GM19025 (cell line): ENCODE measurements around the gene F5.
"Not testable (repeated sequence)": the region's sequence is repeated elsewhere in the genome, so short reads cannot be mapped to it uniquely, and the experiment has no call there.

ENCODE experiments used
- ATAC-seq: cut with Tn5 transposase; IDR thresholded peaks from one replicate; pipeline ENCODE4 v1.9.1; 2021; ENCODE audit warnings: mild to moderate bottlenecking, low read depth, moderate library complexity; ENCODE audit not compliant: unreplicated experiment

The F5 gene

DNA sequence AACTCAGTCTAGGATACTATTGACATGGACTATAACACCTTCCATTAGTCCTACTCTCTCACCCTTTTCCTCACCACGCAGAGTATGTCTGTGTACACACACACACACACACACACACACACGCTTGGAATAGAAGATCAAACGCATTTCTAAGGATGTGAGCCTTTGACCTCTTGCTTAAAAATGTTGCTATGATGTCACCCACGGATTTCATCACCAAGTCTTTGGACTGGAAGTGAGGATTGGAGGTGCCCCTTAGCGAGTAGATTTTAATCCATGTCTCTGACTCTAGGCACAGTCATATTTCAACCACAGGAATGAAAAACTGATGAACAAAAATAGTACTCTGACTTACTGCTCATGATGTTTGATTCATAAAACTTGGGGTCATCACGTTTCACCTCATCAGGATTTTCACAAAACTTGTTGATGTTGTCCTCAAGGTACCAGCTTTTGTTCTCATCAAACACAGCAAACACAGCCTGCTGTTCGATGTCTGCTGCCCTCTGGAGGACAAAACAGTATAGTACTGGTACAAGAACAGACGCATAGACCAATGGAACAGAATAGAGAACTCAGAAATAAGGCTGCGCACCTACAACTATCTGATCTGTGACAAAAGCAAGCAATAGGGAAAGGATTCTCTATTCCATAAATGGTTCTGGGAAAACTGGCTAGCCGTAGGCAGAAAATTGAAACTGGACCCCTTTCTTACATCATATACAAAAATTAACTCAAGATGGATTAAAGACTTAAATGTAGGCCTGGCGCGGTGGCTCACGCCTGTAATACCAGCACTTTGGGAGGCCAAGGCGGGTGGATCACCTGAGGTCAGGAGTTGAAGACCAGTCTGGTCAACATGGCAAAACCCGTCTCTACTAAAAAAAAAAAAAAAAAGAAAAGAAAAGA lies 39.9 kb downstream of the F5 start:
- peak; percentile 66 for ATAC-seq

DNA sequence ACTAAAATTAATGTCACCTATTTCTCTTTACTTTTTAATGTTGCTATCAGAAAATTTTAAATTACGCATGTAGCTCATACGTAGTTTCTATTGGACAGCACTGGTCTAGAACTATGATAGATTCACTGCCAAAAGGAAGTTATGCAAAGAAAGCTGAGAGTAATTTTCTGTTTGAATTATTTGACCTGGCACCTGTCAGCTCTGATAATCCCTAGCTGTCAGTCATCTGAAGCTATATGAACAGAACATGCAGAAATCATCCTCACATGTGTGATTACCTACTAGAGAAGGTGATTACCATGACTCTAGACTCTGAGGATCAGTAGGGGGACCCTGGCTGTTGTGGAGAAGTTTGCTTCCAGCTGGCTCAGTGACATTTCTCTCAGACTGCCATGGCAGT lies 40.8 kb downstream of the F5 start:
- no peak for ATAC-seq

DNA sequence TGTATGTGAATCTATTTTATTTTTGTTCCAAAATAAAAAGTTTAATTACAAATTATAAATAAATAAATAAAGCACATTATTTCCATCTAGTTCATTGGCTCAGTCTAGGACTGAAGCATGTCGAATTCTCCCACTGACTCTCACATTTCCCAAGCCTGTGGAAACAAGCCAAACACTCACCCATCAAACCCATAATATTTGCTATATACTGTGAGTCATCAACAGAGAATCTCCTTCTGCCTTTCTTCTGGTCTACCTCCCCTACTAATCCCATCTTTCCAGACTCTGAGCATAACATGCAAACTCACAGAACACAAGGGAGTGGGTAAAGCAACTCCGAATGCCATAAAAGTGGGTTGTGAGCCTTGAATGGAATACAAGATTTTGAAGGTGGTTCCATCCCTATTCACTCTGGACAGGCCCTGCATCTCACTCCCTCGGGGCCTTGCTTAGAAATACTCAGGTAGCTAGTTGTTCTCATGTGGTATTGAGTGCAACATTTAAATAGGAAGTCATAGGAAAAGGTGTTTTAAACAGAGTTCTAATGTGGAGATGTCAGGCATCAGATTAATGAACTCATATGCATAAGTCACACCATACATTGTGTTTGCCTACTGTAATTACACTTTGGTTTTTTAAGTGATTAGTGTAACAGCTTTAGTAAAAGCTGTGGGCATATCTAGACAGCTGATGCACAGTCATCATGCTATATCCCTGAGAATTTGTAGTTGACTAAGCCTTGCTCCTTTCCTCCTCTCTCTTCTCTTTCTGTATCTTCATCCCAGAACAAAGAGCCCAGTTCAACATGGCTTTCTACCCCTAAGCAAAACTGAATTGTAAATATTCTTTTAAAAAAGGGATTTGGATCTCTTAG lies 47.0 kb downstream of the F5 start:
- ATAC-seq, result no peak

DNA sequence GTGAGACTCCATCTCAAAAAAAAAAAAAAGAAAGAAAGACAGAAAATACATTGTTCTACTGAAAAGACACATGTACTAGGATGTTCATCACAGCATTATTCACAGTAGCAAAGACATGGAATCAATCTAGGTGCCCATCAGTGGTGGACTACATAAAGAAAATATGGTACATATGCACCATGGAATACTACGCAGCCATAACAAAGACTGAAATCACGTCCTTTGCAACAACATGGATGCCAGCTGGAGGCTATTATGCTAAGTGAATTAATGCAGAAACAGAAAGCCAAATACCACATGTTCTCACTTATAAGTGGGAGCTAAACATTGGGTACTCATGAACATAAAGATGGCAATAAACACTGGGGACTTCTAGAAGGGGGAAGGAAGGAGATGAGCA lies 51.6 kb downstream of the F5 start:
- no peak for ATAC-seq

DNA sequence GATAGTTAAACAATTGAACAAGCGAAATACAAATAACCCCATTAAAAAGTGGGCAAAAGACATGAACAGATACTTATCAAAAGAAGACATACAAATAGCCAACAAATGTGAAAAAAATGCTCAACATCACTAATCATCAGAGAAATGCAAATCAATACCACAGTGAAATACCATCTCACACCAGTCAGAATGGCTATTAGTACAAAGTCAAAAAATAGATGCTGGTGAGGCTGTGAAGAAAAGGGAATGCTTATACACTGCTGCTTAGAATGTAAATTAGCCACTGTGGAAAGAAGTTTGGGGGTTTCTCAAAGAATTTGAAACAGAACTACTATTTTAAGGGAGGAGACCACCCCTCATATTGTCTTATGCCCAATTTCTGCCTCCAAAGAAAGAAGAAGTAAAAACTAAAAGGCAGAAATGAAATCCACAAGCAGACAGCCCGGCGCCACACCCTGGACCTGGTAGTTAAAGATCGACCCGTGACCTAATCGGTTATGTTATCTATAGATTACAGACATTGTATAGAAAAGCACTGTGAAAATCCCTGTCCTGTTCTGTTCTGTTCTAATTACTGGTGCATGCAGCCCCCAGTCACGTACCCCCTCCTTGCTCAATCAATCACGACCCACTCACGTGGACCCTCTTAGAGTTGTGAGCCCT lies 52.6 kb downstream of the F5 start:
- not testable (repeated sequence) for ATAC-seq

DNA sequence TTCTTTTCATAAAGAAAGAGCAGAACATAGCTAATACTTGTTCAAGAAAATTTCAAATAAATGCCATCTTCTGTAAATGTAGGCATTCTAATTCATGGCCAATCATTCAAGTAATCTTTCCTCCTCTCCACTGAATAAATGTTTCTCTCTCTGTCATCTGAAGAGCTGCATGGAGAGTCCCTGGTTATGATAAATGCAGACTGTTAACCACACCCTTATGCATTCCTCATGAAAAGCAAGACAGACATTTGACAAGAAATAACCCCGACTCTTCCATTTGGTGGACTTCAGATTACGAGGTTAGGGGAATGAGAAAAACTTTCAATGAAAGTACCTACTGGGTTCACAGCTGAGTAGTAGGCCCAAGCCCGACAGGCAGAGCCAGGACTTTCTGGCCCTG lies 55.8 kb downstream of the F5 start:
- ATAC-seq, result no peak

DNA sequence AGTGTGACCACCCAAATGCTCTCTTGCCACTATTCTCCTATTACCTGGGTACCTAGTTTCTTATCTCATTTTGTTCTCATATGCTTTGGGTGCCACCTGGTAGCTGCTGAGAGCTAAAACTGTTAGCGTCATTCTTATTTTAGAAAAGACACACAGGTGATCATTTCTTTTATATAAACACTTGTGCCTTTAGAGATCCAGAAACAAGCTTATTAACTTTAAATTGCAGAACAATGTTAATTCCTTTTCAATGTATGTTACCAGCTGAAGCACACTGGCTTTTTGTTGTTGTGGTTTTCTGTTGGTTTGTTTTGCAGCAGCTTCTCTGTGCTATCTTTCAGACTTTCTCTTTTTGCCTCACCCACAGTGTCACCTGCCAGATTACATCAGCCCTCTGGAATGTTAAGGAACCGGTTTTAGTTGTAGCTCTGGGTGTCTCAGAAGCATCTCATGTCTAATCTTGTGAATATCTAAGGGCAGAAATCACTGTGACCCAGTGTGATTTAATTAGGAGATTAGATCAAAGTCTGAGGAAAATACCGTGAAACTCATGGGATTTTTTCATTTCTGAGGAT lies 57.1 kb downstream of the F5 start:
- ATAC-seq, result no peak

DNA sequence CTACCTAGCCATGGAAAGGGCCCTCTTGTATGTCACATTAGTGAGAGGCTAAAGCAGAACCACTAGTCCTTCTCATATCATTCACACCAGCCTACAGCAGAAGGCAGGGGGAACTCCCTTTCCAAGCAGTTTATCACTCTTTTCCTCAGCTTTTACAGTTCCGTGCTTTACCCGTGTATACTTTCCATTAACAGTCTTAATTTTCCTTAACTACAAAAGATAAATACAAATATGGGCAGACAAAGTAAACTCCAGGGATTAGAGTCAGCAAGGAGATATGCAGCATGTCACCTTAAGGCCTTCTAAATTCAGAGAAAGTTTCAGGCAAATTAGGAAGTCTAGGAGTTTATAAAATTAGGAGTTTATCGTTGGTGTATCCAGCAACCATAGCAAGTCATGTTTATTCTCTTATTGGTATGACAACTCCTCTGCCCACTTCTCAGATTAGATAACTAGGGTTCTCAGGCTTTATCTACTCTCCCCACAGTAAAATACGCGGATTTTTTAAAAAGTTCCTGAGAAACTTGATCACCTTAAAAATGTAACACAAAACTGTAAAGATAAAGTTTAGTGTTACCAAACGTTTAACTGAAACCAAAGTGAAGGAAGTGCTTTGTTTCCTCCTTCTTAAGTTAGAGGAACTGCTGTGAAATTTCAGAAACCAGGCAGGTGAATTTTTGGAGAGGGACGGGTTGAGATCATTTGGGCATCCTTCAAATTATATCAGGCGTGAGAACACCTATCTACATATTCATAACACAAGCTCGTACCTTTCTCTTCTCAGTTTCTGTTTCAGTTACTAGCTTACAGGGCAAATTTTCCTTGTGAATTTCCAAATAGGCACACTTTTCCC lies 57.8 kb downstream of the F5 start:
- no peak for ATAC-seq

DNA sequence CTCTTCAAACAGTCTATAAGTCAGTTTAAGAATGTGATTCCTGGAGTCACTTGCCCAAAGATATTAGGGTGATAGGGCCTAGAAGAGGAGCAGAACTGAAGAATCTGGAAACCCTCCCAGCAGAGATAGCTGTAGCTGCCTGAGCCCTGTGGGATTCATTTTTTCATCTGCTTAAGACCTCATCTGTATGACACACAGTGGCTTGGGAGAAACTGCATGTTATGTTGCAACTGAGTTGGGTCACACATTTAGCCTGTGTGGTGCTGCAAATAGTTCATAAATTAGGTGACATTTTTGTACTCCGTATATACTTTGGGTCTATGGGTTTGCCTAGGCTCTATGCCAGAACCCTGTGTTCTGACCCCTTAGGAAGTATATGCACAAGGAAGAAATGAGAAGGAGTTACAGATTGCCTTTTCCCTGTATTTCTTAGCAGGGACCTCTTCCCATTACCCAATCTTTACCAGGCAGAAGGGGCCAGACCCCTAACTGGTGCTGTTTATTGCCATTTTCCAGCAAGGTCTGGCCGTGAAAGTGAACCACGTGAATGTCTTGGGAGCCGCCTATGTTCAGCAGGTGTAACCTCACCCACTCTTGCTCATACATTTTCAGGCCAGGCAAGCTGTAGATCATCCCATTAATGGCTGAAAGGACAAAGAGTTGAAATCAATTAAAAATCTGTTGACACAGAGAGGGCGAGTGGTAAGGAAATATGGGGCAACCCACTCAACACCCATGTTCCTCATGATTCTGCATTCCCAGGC lies 58.6 kb downstream of the F5 start:
- no peak for ATAC-seq

DNA sequence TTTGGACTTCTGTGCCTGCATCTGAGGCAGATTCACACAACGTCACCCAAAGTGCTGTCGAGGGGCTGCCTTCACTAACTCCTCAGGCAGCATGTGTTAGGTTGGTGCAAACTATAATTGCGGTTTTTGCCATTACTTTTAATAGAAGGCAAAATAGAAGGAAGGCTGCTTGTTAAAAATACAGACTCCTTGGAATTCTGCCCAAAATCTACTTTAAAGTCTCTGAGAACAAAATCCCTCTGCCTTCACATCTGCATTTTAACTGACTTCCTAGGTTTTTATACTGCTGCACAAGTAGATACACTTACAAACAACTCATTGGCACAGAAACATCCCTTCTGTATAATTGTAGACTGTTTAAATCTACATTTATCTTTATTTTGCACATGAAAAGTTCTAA lies 59.3 kb downstream of the F5 start:
- no peak for ATAC-seq

DNA sequence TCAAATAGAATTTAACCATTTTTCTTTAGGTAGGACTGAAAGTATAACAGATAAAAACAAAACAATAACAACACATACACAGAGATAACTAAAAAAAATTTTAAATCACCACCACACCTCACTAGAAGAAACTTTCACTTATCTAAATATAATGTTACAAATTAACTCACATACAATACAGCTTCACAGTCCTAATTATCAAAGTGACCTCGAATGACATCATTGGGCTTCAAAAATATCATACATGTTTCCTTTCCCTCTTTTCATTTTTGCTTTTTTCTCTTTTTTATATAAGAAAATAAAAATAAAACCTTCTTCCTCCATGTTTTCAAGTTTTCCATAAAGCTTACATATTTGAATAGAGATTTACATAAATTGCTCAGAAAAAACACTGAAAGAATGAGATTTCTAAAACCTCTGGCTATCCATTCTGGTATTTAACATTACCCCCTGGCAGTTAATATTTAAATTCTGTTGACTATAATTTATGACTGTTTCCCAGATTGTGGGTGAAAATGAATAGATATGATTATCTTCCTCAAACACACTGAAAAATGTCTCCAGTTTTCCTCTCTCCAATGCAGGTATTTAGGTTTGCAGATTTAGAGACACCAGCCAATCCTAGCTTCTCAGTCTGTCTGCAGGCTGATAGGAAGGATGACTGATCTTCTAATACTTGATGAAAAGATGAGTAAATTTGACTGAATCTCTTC lies 60.0 kb downstream of the F5 start:
- ATAC-seq, result no peak

DNA sequence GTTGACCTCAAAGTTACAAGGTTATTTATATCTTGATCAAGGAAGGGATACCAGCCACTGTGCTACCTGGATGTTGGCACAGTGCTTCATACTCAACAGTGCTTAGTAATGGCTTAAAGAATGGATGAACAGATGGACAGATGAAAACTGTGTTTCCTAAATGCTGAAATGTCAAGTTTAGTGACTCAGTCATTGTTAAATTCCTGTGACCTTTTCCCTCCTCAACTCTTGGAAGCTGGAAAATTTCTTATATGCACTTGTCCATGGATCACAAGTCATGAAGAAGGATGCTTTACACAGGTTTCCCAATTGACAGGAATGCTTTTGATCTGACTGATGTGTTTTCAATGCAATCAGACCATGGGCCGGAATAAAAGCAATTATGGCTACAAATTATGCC lies 60.9 kb downstream of the F5 start:
- ATAC-seq, result no peak

DNA sequence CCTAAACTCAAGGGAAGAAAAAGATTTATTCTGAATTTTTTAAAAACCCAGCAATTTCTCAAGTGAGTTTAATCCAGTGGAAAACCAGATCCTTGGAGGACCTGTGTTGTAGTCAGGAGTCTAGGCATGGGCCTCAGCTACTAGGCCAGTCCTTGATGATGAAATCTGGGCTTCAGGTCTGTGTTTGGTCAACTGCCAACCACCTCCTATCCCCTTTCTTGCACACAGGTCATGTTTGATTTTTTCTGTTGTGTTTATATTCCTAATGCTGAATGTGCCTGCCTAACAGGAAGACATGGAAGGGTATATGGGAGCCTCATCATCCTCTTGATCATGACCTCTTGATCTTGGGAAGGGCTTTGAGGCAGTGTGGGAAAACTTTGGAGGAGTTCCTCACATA lies 62.4 kb downstream of the F5 start:
- no peak for ATAC-seq

DNA sequence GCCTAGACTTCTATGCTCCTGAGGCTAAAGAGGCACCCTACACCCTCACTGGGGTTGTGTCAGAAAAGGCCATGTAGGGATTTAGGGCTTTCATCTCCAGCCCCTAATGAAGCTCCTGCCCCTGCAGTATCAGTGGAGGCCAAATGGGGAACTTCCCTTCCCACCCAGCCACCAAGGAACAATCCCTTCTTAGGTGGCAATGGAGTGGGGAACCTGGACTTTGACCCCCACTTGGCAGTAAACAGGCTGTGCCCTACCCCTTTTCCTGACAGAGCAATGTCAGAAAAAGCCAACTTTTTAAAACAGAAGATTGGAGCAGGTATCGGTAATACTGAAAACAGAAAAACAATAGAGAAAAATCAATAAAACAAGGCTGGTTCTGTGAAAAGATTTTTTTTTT lies 65.1 kb downstream of the F5 start:
- no peak for ATAC-seq

DNA sequence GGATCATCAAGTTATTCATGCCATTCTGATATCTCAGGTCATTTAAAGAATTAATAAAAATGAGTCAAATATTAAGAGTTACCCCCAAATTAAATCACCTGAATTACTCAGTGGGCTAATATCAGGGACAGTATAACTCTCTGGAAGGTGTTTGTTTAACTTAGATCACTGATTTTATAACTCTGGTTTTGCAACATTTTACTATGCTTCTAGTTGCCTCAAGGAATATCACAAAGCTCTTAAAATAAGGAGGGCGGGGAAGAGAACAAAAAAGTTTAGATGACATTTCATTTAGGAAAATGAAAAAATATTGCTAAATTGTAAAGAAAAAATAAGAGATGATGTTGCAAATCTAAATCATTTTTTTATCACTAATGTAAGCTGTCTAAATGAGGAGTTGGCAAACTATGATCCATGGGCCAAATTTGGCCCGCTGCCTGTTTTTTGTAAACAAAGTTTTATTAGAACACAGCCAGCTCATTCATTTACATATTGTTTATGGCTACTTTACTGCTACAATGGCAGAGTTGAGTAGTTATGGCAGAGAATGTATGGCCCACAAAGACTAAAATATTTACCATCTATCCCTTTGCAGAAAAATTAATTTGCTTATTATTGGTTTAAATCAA lies 68.6 kb downstream of the F5 start:
- ATAC-seq, result no peak

DNA sequence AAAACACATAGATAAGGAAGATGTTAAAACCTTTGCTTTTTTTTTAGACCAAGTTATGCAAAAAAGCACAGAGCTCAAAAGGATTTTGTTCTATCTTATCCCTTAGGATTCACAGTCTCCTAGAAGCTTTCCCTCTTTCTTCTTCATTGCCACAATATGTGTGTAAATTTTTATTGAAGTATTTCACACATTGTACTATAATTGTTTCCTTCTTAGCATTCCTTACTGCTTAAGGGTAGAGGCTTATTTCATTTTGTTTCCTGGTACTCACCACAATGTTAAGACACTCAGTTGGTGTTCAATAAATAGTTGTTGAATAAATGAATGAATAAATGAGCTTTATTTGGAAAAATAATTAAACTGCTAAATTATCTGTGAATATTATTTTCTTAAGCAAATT lies 70.6 kb downstream of the F5 start:
- no peak for ATAC-seq

DNA sequence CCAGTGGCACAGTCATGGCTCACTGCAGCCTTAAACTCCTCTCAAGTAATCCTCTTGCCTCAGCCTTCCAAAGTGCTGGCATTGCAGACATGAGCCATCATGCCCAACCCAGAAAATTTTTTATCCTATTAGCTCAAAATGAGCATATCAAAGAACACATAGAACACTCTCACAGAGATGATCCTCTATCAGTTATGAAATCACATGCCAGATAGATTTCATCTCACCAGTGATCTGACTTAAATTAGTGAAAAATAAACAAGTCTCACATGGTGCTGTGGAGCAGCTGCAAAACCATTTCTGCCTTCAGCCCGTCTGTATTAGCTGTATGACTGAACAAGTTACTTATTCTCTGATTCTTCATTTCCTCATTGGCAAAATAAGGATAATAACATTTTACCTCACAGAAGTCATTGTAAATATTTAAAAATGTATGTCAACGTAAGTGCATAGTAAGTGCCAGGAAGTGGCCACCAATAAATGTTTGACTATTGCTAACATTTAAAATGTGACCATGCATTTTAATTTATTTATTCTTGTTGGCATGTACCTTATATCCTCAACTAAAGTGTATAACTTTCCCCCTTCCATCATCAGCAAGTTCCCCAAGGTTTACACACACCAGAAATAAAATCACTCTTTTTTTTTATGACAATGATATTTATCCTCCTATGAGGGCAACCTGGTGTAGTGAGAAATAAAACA lies 71.6 kb downstream of the F5 start:
- no peak for ATAC-seq
